ENCODE measurements around the gene SGK1.

- no peak for TF ChIP-seq EZH2 (IDR thresholded peaks at IDR 0.05; ENCODE audit: borderline replicate concordance, low read length)
- TF ChIP-seq, protein P1, sequence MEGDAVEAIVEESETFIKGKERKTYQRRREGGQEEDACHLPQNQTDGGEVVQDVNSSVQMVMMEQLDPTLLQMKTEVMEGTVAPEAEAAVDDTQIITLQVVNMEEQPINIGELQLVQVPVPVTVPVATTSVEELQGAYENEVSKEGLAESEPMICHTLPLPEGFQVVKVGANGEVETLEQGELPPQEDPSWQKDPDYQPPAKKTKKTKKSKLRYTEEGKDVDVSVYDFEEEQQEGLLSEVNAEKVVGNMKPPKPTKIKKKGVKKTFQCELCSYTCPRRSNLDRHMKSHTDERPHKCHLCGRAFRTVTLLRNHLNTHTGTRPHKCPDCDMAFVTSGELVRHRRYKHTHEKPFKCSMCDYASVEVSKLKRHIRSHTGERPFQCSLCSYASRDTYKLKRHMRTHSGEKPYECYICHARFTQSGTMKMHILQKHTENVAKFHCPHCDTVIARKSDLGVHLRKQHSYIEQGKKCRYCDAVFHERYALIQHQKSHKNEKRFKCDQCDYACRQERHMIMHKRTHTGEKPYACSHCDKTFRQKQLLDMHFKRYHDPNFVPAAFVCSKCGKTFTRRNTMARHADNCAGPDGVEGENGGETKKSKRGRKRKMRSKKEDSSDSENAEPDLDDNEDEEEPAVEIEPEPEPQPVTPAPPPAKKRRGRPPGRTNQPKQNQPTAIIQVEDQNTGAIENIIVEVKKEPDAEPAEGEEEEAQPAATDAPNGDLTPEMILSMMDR (conservative IDR thresholded peaks at IDR 0.05 in 1 of 2, IDR thresholded peaks at IDR 0.05 in 1 of 2; ENCODE audit: extremely low read depth in 1 of 2, insufficient read depth in 1 of 2, low read depth in 1 of 2, low read length in 2 of 2): no peak
Observed at GRCh38 chr6:134168590-134169208, 149.2 kb downstream of the SGK1 start.

Measured in mammary epithelial cell (primary cell).